ENCODE data around the gene OS9.

OS9 gene

DNA sequence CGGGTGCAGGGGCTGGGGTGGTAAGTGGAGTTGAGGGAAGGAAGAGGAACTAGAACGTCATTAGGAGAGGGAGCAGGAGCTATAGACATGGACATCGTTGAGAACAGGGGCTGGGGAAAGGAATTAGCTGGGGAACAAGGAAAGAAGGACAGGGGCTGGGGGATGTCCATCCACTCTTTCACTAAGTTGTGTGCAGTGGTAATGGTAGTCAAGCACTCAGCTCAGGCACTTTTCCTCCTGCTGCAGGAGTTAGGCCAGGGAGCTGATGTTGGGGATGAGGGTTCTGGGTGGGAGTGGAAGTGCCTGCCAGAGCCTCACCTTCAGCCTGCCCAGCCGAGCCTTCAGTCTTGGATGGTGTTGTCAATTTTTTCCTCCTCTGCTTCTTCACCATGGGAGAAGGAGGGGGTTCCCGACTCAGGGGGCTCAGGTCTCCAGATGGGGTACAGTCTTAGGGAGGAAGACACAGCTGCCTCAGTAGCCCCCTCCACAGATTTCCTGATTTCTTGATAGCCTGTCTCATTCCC, 35.5 kb downstream of the OS9 start:
- Histone ChIP-seq H3K36me3 (ENCODE audit: control insufficient read depth in 2 of 2, insufficient read depth in 1 of 2, low read length in 2 of 2) (no peaks in the 10 kb centered on the region), H3K9me3 (ENCODE audit: control insufficient read depth, insufficient read depth, low read depth, low read length) (no peaks in the 10 kb centered on the region), H3K27ac (ENCODE audit: extremely low read depth, low read depth, low read length) (no peak overlapping the region), H3K4me1 (ENCODE audit: control insufficient read depth, insufficient read depth, low read length) (no peaks in the 10 kb centered on the region), H3K4me3 (ENCODE audit: low read depth, low read length) (no peak overlapping the region)
- TF ChIP-seq ZNF426 (tag by site-specific recombination; IDR thresholded peaks at IDR 0.05) (no peak), ZNF600 (tag by site-specific recombination; IDR thresholded peaks at IDR 0.05) (peak; percentile 48; the same call in 1 of the 2 replicates), GFI1B (tag by site-specific recombination; IDR thresholded peaks at IDR 0.05) (no peak), GLI2 (tag by site-specific recombination; IDR thresholded peaks at IDR 0.05; ENCODE audit: borderline replicate concordance, low read depth) (no peak), ZBTB17 (tag by site-specific recombination; IDR thresholded peaks at IDR 0.05) (peak; percentile 58)
- POLR2A ChIA-PET = interaction anchor here (0.8 kb wide), 1 partner anchor 19 kb away, joined by 4 read pairs; no protein-coding TSS in a partner anchor
- CTCF ChIA-PET = no interaction called here

DNA sequence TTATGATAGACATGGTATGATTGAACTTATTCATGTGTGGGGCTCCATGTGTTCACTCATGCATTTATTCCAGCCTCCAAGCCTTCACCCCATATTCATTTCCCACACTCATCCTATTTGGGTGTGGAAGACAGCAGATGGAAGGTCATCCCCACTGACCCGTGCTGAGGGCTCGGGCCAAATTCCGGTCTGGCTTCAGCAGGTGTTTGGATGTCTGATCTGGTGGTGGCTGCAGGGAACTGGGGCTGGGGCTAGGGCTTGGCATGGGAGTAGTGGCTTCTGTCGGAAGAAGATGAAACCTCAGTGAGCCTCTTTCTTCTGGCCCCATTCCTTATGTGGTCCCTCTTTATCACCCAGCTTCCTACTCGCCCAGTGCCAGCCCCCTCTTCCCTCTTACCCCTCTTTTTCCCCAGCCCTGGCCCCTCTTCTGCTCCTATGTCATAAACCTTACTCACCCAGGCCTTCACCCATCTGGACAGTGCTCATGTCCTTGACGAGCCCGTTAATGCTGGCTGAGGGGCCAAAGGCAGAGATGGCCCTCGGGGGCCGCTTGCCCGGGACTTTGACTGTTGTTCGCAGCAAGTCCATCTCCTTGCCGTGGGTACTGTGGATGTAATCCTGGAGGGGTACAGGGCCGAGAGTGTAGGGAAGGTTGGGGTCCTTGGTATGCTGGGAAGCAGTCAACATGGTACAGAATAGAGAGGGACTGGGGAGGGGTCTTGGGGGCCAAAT, 36.6 kb downstream of the OS9 start:
- CTCF ChIA-PET = no interaction called here

DNA sequence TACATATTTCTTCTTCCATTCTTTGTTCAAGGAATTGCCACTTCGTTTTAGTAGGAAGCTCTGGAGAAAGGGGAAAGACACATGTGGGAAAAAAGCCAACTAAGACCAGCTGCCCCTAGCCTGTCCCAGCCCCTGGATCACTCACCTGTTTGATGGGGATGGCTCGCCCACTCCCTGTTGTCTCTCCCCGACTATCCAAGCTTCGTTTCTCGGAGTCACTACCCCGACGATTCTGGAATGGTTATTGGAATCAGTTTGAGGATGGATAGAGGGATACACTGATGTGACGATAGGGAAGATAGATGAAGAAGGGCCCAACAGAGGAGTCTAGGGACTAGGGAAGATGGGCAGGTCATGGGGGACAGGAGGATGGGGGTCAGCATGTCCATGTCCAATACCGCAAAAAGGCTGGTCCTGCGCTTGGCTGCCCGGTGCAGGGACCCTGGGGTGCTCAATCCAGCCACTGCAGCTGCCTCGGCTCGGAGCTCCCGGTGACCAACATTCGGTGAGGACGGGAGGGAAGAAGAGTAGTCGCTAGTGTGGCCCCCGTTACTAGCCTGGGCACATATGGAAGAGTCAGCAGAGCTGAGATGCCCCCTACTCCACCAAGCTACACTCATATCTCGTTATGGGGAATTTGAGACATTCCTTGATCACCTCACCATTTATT, 37.6 kb downstream of the OS9 start:
- CTCF ChIA-PET = interaction anchor here (0.6 to 1.1 kb wide), 3 partner anchors 9 to 24 kb away, joined by 3 to 4 read pairs (median 4); no protein-coding TSS in a partner anchor
- Histone ChIP-seq H3K27ac (ENCODE audit: extremely low read depth, low read depth, low read length) (no peak overlapping the region), H3K36me3 (ENCODE audit: control insufficient read depth in 2 of 2, insufficient read depth in 1 of 2, low read length in 2 of 2) (no peaks in the 10 kb centered on the region), H3K9me3 (ENCODE audit: control insufficient read depth, insufficient read depth, low read depth, low read length) (no peaks in the 10 kb centered on the region), H3K4me1 (ENCODE audit: control insufficient read depth, insufficient read depth, low read length) (peaks cover 3% of the 10 kb centered on the region; the same call in 1 of the 2 replicates), H3K4me3 (ENCODE audit: low read depth, low read length) (no peak overlapping the region)
- POLR2A ChIA-PET = interaction anchor here (3.2 kb wide), 1 partner anchor 14 kb away, joined by 10 read pairs; the partner anchor contains the start of gene TSPAN31
- no peak for TF ChIP-seq OSR2 (tag by site-specific recombination; IDR thresholded peaks at IDR 0.05)
- TF ChIP-seq ZNF664 (tag by site-specific recombination; IDR thresholded peaks at IDR 0.05) = no peak
- no peak for TF ChIP-seq KLF7 (tag by site-specific recombination; IDR thresholded peaks at IDR 0.05; ENCODE audit: borderline replicate concordance)
- TF ChIP-seq ZNF48 (tag by site-specific recombination; IDR thresholded peaks at IDR 0.05) = no peak
- TF ChIP-seq, protein P1, sequence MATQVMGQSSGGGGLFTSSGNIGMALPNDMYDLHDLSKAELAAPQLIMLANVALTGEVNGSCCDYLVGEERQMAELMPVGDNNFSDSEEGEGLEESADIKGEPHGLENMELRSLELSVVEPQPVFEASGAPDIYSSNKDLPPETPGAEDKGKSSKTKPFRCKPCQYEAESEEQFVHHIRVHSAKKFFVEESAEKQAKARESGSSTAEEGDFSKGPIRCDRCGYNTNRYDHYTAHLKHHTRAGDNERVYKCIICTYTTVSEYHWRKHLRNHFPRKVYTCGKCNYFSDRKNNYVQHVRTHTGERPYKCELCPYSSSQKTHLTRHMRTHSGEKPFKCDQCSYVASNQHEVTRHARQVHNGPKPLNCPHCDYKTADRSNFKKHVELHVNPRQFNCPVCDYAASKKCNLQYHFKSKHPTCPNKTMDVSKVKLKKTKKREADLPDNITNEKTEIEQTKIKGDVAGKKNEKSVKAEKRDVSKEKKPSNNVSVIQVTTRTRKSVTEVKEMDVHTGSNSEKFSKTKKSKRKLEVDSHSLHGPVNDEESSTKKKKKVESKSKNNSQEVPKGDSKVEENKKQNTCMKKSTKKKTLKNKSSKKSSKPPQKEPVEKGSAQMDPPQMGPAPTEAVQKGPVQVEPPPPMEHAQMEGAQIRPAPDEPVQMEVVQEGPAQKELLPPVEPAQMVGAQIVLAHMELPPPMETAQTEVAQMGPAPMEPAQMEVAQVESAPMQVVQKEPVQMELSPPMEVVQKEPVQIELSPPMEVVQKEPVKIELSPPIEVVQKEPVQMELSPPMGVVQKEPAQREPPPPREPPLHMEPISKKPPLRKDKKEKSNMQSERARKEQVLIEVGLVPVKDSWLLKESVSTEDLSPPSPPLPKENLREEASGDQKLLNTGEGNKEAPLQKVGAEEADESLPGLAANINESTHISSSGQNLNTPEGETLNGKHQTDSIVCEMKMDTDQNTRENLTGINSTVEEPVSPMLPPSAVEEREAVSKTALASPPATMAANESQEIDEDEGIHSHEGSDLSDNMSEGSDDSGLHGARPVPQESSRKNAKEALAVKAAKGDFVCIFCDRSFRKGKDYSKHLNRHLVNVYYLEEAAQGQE (tag by site-specific recombination; IDR thresholded peaks at IDR 0.05) = no peak
- no peak for TF ChIP-seq ZNF658 (tag by site-specific recombination; IDR thresholded peaks at IDR 0.05)
- no peak for TF ChIP-seq ZNF184 (tag by site-specific recombination; IDR thresholded peaks at IDR 0.05)

More for the DNA sequence above, 36.6 kb downstream of the OS9 start:
- H3K27ac ChIP-seq (ENCODE audit: extremely low read depth, low read depth, low read length) = no peak overlapping the region
- TF ChIP-seq SCRT2 (tag by site-specific recombination; IDR thresholded peaks at IDR 0.05) (no peak), GLI4 (tag by site-specific recombination; IDR thresholded peaks at IDR 0.05) (no peak), TCF7L2 (IDR thresholded peaks at IDR 0.05; ENCODE audit: borderline replicate concordance, low read depth, low read length) (no peak), HOXA7 (CRISPR knock-in tag; IDR thresholded peaks at IDR 0.05; ENCODE audit: borderline replicate concordance) (no peak), ZNF600 (tag by site-specific recombination; IDR thresholded peaks at IDR 0.05) (no peak), SCRT1 (tag by site-specific recombination; IDR thresholded peaks at IDR 0.05; ENCODE audit: borderline replicate concordance) (no peak), ZNF501 (tag by site-specific recombination; IDR thresholded peaks at IDR 0.05) (no peak), ZNF211 (tag by site-specific recombination; IDR thresholded peaks at IDR 0.05; ENCODE audit: low read depth) (no peak), SP7 (tag by site-specific recombination; IDR thresholded peaks at IDR 0.05) (no peak), ZNF585B (tag by site-specific recombination; IDR thresholded peaks at IDR 0.05) (no peak), ZNF777 (tag by site-specific recombination; IDR thresholded peaks at IDR 0.05; ENCODE audit: borderline replicate concordance) (no peak), ZNF366 (tag by site-specific recombination; conservative IDR thresholded peaks at IDR 0.05) (no peak), ZNF114 (tag by site-specific recombination; IDR thresholded peaks at IDR 0.05) (no peak), ZNF112 (tag by site-specific recombination; IDR thresholded peaks at IDR 0.05) (no peak)
- TF ChIP-seq, protein P2, sequence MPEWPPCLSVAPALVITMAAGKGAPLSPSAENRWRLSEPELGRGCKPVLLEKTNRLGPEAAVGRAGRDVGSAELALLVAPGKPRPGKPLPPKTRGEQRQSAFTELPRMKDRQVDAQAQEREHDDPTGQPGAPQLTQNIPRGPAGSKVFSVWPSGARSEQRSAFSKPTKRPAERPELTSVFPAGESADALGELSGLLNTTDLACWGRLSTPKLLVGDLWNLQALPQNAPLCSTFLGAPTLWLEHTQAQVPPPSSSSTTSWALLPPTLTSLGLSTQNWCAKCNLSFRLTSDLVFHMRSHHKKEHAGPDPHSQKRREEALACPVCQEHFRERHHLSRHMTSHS (tag by site-specific recombination; IDR thresholded peaks at IDR 0.05) = no peak
- TF ChIP-seq, protein P3, sequence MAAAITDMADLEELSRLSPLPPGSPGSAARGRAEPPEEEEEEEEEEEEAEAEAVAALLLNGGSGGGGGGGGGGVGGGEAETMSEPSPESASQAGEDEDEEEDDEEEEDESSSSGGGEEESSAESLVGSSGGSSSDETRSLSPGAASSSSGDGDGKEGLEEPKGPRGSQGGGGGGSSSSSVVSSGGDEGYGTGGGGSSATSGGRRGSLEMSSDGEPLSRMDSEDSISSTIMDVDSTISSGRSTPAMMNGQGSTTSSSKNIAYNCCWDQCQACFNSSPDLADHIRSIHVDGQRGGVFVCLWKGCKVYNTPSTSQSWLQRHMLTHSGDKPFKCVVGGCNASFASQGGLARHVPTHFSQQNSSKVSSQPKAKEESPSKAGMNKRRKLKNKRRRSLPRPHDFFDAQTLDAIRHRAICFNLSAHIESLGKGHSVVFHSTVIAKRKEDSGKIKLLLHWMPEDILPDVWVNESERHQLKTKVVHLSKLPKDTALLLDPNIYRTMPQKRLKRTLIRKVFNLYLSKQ (tag by site-specific recombination; IDR thresholded peaks at IDR 0.05; ENCODE audit: borderline replicate concordance) = no peak
- TF ChIP-seq, protein P4, sequence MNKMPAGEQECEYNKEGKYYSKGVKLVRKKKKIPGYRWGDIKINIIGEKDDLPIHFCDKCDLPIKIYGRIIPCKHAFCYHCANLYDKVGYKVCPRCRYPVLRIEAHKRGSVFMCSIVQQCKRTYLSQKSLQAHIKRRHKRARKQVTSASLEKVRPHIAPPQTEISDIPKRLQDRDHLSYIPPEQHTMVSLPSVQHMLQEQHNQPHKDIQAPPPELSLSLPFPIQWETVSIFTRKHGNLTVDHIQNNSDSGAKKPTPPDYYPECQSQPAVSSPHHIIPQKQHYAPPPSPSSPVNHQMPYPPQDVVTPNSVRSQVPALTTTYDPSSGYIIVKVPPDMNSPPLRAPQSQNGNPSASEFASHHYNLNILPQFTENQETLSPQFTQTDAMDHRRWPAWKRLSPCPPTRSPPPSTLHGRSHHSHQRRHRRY (tag by site-specific recombination; IDR thresholded peaks at IDR 0.05) = no peak
- no peaks in the 10 kb centered on the region for H3K36me3 ChIP-seq (ENCODE audit: control insufficient read depth in 2 of 2, insufficient read depth in 1 of 2, low read length in 2 of 2)
- POLR2A ChIA-PET = no interaction called here
- no peaks in the 10 kb centered on the region for H3K9me3 ChIP-seq (ENCODE audit: control insufficient read depth, insufficient read depth, low read depth, low read length)
- H3K4me3 ChIP-seq (ENCODE audit: low read depth, low read length) = no peak overlapping the region
- H3K4me1 ChIP-seq (ENCODE audit: control insufficient read depth, insufficient read depth, low read length) = no peaks in the 10 kb centered on the region

Measured in HEK293 (cell line).